HG02884 (cell line): Measurements from ENCODE around the gene PLXNA4.

Source experiments
- ATAC-seq: cut with Tn5 transposase; IDR thresholded peaks from one replicate; pipeline ENCODE4 v1.9.1; 2021; ENCODE audit warnings: mild to moderate bottlenecking, moderate library complexity; ENCODE audit not compliant: unreplicated experiment

PLXNA4 gene

GRCh38 chr7:132508724-132509353 is 67.4 kb downstream of the PLXNA4 start:
- no peak for ATAC-seq

- no peak for ATAC-seq
Measured at GRCh38 chr7:132504852-132505251, 71.4 kb downstream of the PLXNA4 start.

- no peak for ATAC-seq
Measured at GRCh38 chr7:132504071-132504470, 72.2 kb downstream of the PLXNA4 start.

GRCh38 chr7:132503415-132503814 is 72.9 kb downstream of the PLXNA4 start:
- no peak for ATAC-seq

- ATAC-seq, result no peak
Measured at GRCh38 chr7:132501956-132502355, 74.3 kb downstream of the PLXNA4 start.

GRCh38 chr7:132500727-132501440 is 75.4 kb downstream of the PLXNA4 start:
- ATAC-seq, result no peak

- no peak for ATAC-seq
Measured at GRCh38 chr7:132499487-132499886, 76.8 kb downstream of the PLXNA4 start.

GRCh38 chr7:132499065-132499464 is 77.2 kb downstream of the PLXNA4 start:
- ATAC-seq, result no peak

- ATAC-seq, result no peak
Measured at GRCh38 chr7:132498319-132498718, 78.0 kb downstream of the PLXNA4 start.

- ATAC-seq, result no peak
Measured at GRCh38 chr7:132497098-132497497, 79.2 kb downstream of the PLXNA4 start.

- no peak for ATAC-seq
Measured at GRCh38 chr7:132495936-132496335, 80.3 kb downstream of the PLXNA4 start.

- no peak for ATAC-seq
Measured at GRCh38 chr7:132494474-132494873, 81.8 kb downstream of the PLXNA4 start.

GRCh38 chr7:132492823-132493445 is 83.3 kb downstream of the PLXNA4 start:
- no peak for ATAC-seq

- no peak for ATAC-seq
Measured at GRCh38 chr7:132491391-132491945, 84.8 kb downstream of the PLXNA4 start.

- ATAC-seq, result no peak
Measured at GRCh38 chr7:132490474-132490873, 85.8 kb downstream of the PLXNA4 start.

- no peak for ATAC-seq
Measured at GRCh38 chr7:132489776-132490237, 86.5 kb downstream of the PLXNA4 start.

- no peak for ATAC-seq
Measured at GRCh38 chr7:132488634-132489302, 87.5 kb downstream of the PLXNA4 start.

GRCh38 chr7:132486274-132486610 is 90.0 kb downstream of the PLXNA4 start:
- ATAC-seq, result no peak

GRCh38 chr7:132485600-132486273 is 90.5 kb downstream of the PLXNA4 start:
- no peak for ATAC-seq

GRCh38 chr7:132485136-132485535 is 91.1 kb downstream of the PLXNA4 start:
- no peak for ATAC-seq

- ATAC-seq, result no peak
Measured at GRCh38 chr7:132482866-132483265, 93.4 kb downstream of the PLXNA4 start.
